Measurements from ENCODE around the gene PRRG4. TPM values are rescaled to one million over a fixed set of nuclear protein-coding genes. Genes with fewer than 3 reads are reported as not detected.
"Not testable (repeated sequence)": the region's sequence is repeated elsewhere in the genome, so short reads cannot be mapped to it uniquely, and the experiment has no call there.

PRRG4 gene
- total and polyA plus RNA-seq, 2 of the 4 experiments (the other 2 are of a cell fraction) = not detected

DNA sequence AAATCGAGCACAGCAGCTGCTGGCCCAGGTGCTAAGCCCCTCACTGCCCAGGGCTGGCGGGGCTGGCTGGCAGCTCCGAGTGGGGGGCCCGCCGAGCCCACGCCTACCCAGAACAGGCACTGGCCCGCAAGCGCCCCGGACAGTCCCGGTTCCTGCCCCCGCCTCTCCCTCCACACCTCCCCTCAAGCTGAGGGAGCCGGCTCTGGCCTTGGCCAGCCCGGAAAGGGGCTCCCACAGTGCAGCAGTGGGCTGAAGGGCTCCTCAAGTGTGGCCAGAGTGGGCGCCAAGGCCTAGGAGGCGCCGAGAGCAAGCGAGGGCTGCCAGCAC lies 58.6 kb downstream of the PRRG4 start:
- DNase-seq; H2BK15ac ChIP-seq (ENCODE audit: low read depth, low read length); H3K27ac ChIP-seq (ENCODE audit: insufficient read depth, low read length); H3K56ac ChIP-seq (ENCODE audit: extremely low read depth, insufficient read depth, low read length); POLR2A ChIA-PET (ENCODE audit: unreplicated experiment); H3K4me1 ChIP-seq (ENCODE audit: control insufficient read depth, insufficient read depth, low read length); H3K9ac ChIP-seq (ENCODE audit: low read depth, low read length); H3K14ac ChIP-seq (replicated peaks; ENCODE audit: low read depth, low read length); H2AK9ac ChIP-seq (replicated peaks; ENCODE audit: low read depth, low read length, poor library complexity); H3K4me2 ChIP-seq (ENCODE audit: low read depth, low read length); H3K4me3 ChIP-seq (ENCODE audit: insufficient read depth, low read depth, low read length); H3K27me3 ChIP-seq (ENCODE audit: control insufficient read depth, insufficient read depth, low read length); H4K5ac ChIP-seq (ENCODE audit: low read depth, low read length); H2AK5ac ChIP-seq (ENCODE audit: low read depth, low read length); H4K8ac ChIP-seq (ENCODE audit: low read depth in 2 of 2, low read length in 2 of 2); H4K91ac ChIP-seq (ENCODE audit: insufficient read depth, low read depth, low read length); CTCF ChIA-PET; H3K9me1 ChIP-seq (ENCODE audit: insufficient read depth, low read length); H3K23ac ChIP-seq (ENCODE audit: low read depth, low read length); ATAC-seq (ENCODE audit: low read depth); H2BK5ac ChIP-seq (ENCODE audit: low read depth, low read length, poor library complexity, severe bottlenecking); H2BK120ac ChIP-seq (ENCODE audit: low read depth, low read length); H2AFZ ChIP-seq (replicated peaks; ENCODE audit: low read length, poor library complexity); H3K9me3 ChIP-seq (ENCODE audit: control insufficient read depth, insufficient read depth, low read length); H2BK20ac ChIP-seq (ENCODE audit: low read depth, low read length); H3K36me3 ChIP-seq (ENCODE audit: control insufficient read depth, insufficient read depth, low read length); in situ Hi-C loops (cut with MboI; ENCODE audit: low sequenced_read_pairs); intact Hi-C loops (cut with micrococcal nuclease); H4K20me1 ChIP-seq (ENCODE audit: insufficient read depth, low read length); H3K79me1 ChIP-seq (ENCODE audit: low read depth in 1 of 2, low read length in 2 of 2); H3K4ac ChIP-seq (ENCODE audit: low read depth, low read length); dilution Hi-C loops (cut with HindIII; ENCODE audit: low sequenced_read_pairs, unreplicated experiment); BruUV-seq (replicated peaks); H3K18ac ChIP-seq (ENCODE audit: low read depth, low read length): not testable (repeated sequence)
- WGBS, 2 experiments (ENCODE audit: extremely low coverage in 2 of 2, insufficient read length in 1 of 2) = 100% methylated on average over 2 of the region's 17 CpGs; no CpG with 5 or more reads in 1 of the 2 experiments

All from IMR-90 (cell line).